GM10266 (cell line): ENCODE results near the gene HDAC9.

Experiments used
- DNase-seq: peaks from one replicate; pipeline ENCODE4 v3.0.0; 2012; ENCODE audit errors: extremely low spot score
- CTCF ChIP-seq: IDR thresholded peaks from 2 replicates; pipeline ENCODE4 v1.5.1; 2012; ENCODE audit warnings: mild to moderate bottlenecking, low read depth; ENCODE audit not compliant: control insufficient read depth, insufficient read depth; ENCODE audit errors: missing control alignments

The HDAC9 gene

GRCh38 chr7:18573410-18574234, 78.1 kb downstream of the HDAC9 start:
- no peak for TF ChIP-seq CTCF
- DNase-seq: no peak

DNA sequence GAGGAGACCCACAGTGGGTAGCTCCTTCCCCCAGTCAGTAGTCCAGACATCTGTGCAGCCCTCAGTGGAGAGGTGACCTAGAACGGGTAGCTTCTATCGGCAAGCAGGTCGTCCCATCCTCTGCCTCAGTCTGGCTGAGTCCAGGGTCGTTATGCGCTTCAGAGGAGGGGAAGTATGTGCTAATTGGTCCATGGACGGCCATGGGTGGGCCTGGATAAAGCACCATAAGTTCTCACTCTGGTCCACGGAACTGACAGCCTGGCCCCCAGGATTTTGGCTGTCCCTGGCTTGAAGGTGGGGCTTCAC, 78.6 kb downstream of the HDAC9 start:
- no peak for TF ChIP-seq CTCF
- DNase-seq: no peak

GRCh38 chr7:18574676-18575075, 79.1 kb downstream of the HDAC9 start:
- no peak for TF ChIP-seq CTCF
- DNase-seq: no peak

DNA sequence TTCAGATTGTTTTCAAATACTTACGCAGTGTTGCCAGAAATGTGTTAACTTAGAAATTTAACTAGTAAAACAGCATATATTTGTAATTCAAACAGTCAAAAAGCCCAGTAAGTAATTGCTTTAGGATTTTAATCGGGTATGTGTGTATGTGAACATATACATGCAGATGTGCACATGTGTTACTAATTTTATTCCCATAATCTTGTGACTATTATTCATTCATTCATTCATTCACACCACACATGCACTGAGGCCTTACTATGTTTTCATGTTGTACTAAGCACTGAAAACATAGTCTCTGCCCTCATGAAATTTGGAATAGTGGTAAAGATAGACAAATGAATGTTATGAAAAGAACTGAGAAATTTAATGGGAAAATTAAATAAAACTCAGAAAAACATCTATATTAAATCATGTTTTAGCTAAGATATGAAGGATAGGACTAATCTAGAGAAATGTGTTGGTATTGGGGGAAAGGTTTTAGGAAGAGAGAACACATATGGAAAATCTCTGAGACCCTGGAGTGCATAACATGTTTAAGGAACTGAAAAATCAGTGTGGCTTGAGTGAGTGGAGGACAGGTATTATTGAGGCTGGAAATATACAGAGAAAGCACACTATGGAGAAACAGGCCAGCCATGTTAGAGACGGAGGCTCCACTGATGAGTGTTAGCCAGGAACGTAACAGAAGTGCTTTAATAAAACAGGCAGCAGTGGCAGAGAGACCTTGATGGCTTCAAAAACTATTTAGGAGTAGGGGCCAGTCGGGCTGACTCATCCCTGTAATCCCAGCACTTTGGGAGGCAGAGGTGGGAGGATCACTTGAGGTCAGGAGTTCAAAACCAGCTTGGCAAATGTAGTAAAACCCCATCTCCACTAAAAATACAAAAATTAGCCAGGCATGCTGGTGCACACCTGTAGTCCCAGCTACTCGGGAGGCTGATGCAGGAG, 80.3 kb downstream of the HDAC9 start:
- DNase-seq: no peak
- no peak for TF ChIP-seq CTCF

- no peak for TF ChIP-seq CTCF
- no peak for DNase-seq
Measured at GRCh38 chr7:18577096-18577771, 81.7 kb downstream of the HDAC9 start.

DNA sequence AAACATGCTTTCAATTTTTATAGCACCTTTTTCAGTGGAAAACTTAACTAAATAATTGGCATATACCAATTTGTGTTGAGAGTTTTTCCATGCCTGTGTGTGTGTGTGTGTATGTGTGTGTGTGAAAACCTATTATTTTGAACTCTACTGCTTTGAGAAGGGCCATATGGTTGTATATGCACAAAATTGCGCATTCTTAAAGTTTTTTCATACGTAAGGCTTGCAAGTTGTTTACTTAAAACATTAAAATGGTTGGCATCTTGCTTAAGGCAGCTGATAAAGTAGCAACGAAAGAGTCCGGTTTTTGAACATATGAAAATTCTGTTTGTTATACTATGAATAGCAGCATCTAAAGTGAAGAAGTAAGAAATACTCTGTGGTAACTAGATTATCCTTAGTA, 84.1 kb downstream of the HDAC9 start:
- no peak for TF ChIP-seq CTCF
- no peak for DNase-seq
